CD4-positive, alpha-beta T cell (primary cell): ENCODE results near the gene PRDM16. TPM values are rescaled to one million over a fixed set of nuclear protein-coding genes. Genes with fewer than 3 reads are reported as not detected.

Experiments
- ATAC-seq: fragments of 200-7000 bp; cut with Tn5 transposase; one replicate; pipeline ENCODE4 v1.10.0; 2022; ENCODE audit warnings: mild to moderate bottlenecking; ENCODE audit not compliant: poor library complexity
- CTCF ChIA-PET: fragments of 350-600 bp; sonication (Branson Sonifier 250); formaldehyde crosslinking; loops from one replicate; lab custom pipeline; 2021; ENCODE audit warnings: antibody characterized with exemption, inconsistent platforms; lab: Charles Lee
- POLR2A ChIA-PET: fragments of 350-600 bp; sonication (Branson Sonifier 250); formaldehyde crosslinking; loops from one replicate; lab custom pipeline; 2021; ENCODE audit warnings: antibody characterized with exemption, inconsistent platforms; lab: Charles Lee
- DNase-seq, 14 experiments: peaks; one replicate each; pipeline ENCODE4 v3.0.0-alpha.2; 2013 to 2020; ENCODE audit warnings: mixed read lengths in 2 of 14
- H3K27ac ChIP-seq, 2 donors: one replicate each; pipeline versions ENCODE4 v1.5.1 to v1.7.0; 2013; ENCODE audit warnings: low read length in 2 of 2, low read depth in 1 of 2, mild to moderate bottlenecking in 1 of 2
- H3K27me3 ChIP-seq, 2 experiments: 1 replicate in 1 of 2; 2 replicates in 1 of 2; pipeline versions ENCODE4 v1.6.1 to v1.7.0; 2013; ENCODE audit warnings: low read length in 2 of 2, control low read depth in 1 of 2, mild to moderate bottlenecking in 1 of 2, moderate library complexity in 1 of 2; ENCODE audit not compliant: insufficient read depth in 2 of 2, control insufficient read depth in 1 of 2
- H3K36me3 ChIP-seq: one replicate; pipeline ENCODE4 v1.6.1; 2013; ENCODE audit warnings: low read length, control low read depth; ENCODE audit not compliant: insufficient read depth
- H3K4me1 ChIP-seq: one replicate; pipeline ENCODE4 v1.6.1; 2013; ENCODE audit warnings: low read length, control low read depth; ENCODE audit not compliant: insufficient read depth
- H3K4me3 ChIP-seq: one replicate; pipeline ENCODE4 v1.5.1; 2013; ENCODE audit warnings: mild to moderate bottlenecking, low read length, moderate library complexity
- H3K9me3 ChIP-seq, 2 experiments: 1 replicate in 1 of 2; 2 replicates in 1 of 2; pipeline versions ENCODE4 v1.6.1 to v1.7.0; 2013; ENCODE audit warnings: low read length in 2 of 2, mild to moderate bottlenecking in 2 of 2, control low read depth in 1 of 2, moderate library complexity in 1 of 2; ENCODE audit not compliant: control insufficient read depth in 1 of 2, insufficient read depth in 1 of 2
- H3K27ac Mint-ChIP-seq: one replicate; pipeline ENCODE4 v1.8.0; 2020; ENCODE audit warnings: mixed read lengths
- H3K27me3 Mint-ChIP-seq: one replicate; pipeline ENCODE4 v1.8.0; 2021; ENCODE audit warnings: mixed read lengths
- H3K36me3 Mint-ChIP-seq: one replicate; pipeline ENCODE4 v1.8.0; 2021; ENCODE audit warnings: low read depth, mixed read lengths
- H3K4me1 Mint-ChIP-seq: one replicate; pipeline ENCODE4 v1.8.0; 2021; ENCODE audit warnings: low read depth, mixed read lengths
- H3K4me3 Mint-ChIP-seq: one replicate; pipeline ENCODE4 v1.8.0; 2020; ENCODE audit warnings: mild to moderate bottlenecking, mixed read lengths
- H3K9me3 Mint-ChIP-seq: one replicate; pipeline ENCODE4 v1.8.0; 2020; ENCODE audit warnings: mixed read lengths
- intact Hi-C, 2 experiments: fragments of 100-400 bp; cut with DNase I in 1 of 2; cut with micrococcal nuclease in 1 of 2; formaldehyde crosslinking; loops; one replicate each; pipeline versions ENCODE4 v1.15.1 to v1.9.0; 2023 to 2025; cut with DNase I, micrococcal nuclease
- total RNA-seq, 174 experiments: library from RNA in 2 of 174; stranded (reverse) in 2 of 174; gene quantifications; one replicate each; pipeline ENCODE4 v1.2.3 and lab custom pipeline; 2021 to 2026
- TF ChIP-seq, protein P1 (sequence below): fragments of 200-600 bp; IDR thresholded peaks from one replicate; pipeline ENCODE4 v1.8.0; 2022; ENCODE audit warnings: antibody characterized with exemption, mild to moderate bottlenecking

PRDM16 gene
- total RNA-seq, 2 experiments from 2014 or later: not detected

- Histone ChIP-seq H3K9me3 (peaks cover 0 to 25% of the 10 kb centered on the region in 2 experiments), H3K4me3 (no peak overlapping the region), H3K27ac (no peak overlapping the region), H3K27me3 (no peaks in the 10 kb centered on the region), H3K4me1 (no peaks in the 10 kb centered on the region), H3K36me3 (no peaks in the 10 kb centered on the region)
- Mint-ChIP-seq H3K4me3 (no peak overlapping the region), H3K27me3 (peaks cover 4% of the 10 kb centered on the region), H3K9me3 (no peaks in the 10 kb centered on the region), H3K27ac (no peak overlapping the region), H3K36me3 (no peaks in the 10 kb centered on the region), H3K4me1 (no peaks in the 10 kb centered on the region)
- ChIA-PET POLR2A (no interaction called here), CTCF (no interaction called here)
- TF ChIP-seq, protein P1, sequence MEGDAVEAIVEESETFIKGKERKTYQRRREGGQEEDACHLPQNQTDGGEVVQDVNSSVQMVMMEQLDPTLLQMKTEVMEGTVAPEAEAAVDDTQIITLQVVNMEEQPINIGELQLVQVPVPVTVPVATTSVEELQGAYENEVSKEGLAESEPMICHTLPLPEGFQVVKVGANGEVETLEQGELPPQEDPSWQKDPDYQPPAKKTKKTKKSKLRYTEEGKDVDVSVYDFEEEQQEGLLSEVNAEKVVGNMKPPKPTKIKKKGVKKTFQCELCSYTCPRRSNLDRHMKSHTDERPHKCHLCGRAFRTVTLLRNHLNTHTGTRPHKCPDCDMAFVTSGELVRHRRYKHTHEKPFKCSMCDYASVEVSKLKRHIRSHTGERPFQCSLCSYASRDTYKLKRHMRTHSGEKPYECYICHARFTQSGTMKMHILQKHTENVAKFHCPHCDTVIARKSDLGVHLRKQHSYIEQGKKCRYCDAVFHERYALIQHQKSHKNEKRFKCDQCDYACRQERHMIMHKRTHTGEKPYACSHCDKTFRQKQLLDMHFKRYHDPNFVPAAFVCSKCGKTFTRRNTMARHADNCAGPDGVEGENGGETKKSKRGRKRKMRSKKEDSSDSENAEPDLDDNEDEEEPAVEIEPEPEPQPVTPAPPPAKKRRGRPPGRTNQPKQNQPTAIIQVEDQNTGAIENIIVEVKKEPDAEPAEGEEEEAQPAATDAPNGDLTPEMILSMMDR: no peak
- DNase-seq: no peak
- no peak for ATAC-seq
- intact Hi-C loops: no loop called here
These were observed 265.4 kb downstream of the PRDM16 start for GRCh38 chr1:3334366-3334765.

DNA sequence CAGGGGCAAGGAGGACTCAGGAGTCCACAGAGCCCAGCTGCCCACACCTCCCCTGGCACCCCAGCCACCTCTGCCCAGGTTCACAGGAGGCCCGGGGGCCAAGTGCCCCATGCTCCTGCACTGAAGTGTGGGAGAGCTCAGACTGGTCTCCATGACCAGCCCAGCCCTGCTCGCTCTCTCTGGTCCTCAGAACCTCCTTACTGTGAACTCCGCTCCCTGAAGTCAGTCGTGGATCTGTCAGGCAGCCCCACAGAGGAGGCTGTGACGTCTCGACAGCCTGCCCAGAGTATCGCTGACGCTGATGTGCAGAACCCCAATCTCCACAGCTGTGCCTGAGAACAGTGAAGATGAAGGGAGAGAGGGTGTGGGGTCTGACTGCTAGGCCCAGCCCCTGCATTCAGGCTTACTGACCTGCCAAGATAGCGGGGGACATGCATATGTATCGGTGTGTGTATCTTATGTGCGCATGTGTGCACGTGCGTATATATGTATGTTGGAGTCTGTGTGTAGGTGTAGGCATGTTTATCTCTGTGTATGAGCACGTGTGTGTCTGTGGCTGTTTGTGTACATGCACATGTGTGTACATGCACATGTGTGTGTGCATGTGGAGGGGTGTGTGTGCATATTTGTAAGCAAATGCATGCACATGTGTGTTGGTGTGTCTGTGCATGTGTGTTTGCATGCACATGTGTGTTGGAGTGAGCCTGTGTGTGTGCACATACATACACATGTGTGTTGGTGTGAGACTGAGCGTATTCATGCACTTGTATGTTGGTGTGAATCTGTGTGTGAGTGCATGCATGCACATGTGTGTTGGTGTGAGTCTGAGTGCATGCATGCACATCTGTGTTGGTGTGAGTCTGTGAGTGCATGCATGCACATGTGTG lies 267.0 kb downstream of the PRDM16 start:
- DNase-seq (no peak), ATAC-seq (no peak)
- H3K4me1 Mint-ChIP-seq: no peaks in the 10 kb centered on the region
- intact Hi-C loops: no loop called here
- H3K27me3 ChIP-seq: no peaks in the 10 kb centered on the region
- H3K36me3 Mint-ChIP-seq: no peaks in the 10 kb centered on the region
- H3K4me1 ChIP-seq: no peaks in the 10 kb centered on the region
- H3K36me3 ChIP-seq: no peaks in the 10 kb centered on the region
- CTCF ChIA-PET: no interaction called here
- POLR2A ChIA-PET: no interaction called here
- H3K4me3 Mint-ChIP-seq: no peak overlapping the region
- no peaks in the 10 kb centered on the region for H3K9me3 Mint-ChIP-seq
- peaks cover 0 to 28% of the 10 kb centered on the region in 2 experiments for H3K9me3 ChIP-seq
- no peak overlapping the region for H3K27ac Mint-ChIP-seq
- TF ChIP-seq, protein P1: no peak
- H3K27ac ChIP-seq: no peak overlapping the region
- H3K27me3 Mint-ChIP-seq: peaks cover 4% of the 10 kb centered on the region
- no peak overlapping the region for H3K4me3 ChIP-seq

- H3K27me3 ChIP-seq: no peaks in the 10 kb centered on the region
- intact Hi-C loops: no loop called here
- H3K9me3 ChIP-seq: peaks cover 0 to 32% of the 10 kb centered on the region in 2 experiments
- no peaks in the 10 kb centered on the region for H3K36me3 Mint-ChIP-seq
- POLR2A ChIA-PET: no interaction called here
- peaks cover 4% of the 10 kb centered on the region for H3K27me3 Mint-ChIP-seq
- no peaks in the 10 kb centered on the region for H3K4me1 Mint-ChIP-seq
- ATAC-seq: no peak
- CTCF ChIA-PET: no interaction called here
- no peak overlapping the region for H3K4me3 Mint-ChIP-seq
- no peaks in the 10 kb centered on the region for H3K9me3 Mint-ChIP-seq
- no peak overlapping the region for H3K27ac ChIP-seq
- TF ChIP-seq, protein P1: no peak
- no peak overlapping the region for H3K27ac Mint-ChIP-seq
- no peak for DNase-seq
- no peak overlapping the region for H3K4me3 ChIP-seq
- no peaks in the 10 kb centered on the region for H3K36me3 ChIP-seq
- no peaks in the 10 kb centered on the region for H3K4me1 ChIP-seq
These were observed 267.9 kb downstream of the PRDM16 start for GRCh38 chr1:3336641-3337630.
